HepG2 (cell line): Measurements from ENCODE around the gene SLC25A47. TPM values are rescaled to one million over a fixed set of nuclear protein-coding genes. Genes with fewer than 3 reads are reported as not detected.

Source experiments
- AHR ChIP-seq: IDR thresholded peaks from 2 replicates; pipeline ENCODE4 v1.6.1; 2018; ENCODE audit warnings: missing genetic modification reagents, missing compliant biosample characterization
- ATF4 ChIP-seq, 2 experiments: fragments of 450-650 bp in 1 of 2; sonication (generic) in 1 of 2; formaldehyde crosslinking; IDR thresholded peaks; 2 replicates each; pipeline versions ENCODE4 v1.5.0 to v1.8.0; 2020 to 2022; ENCODE audit warnings: mild to moderate bottlenecking in 1 of 2, missing genetic modification reagents in 1 of 2
- CERS6 ChIP-seq: sonication (generic); formaldehyde crosslinking; IDR thresholded peaks from 2 replicates; pipeline ENCODE4 v1.5.0; 2020; ENCODE audit warnings: missing genetic modification reagents
- DR1 ChIP-seq: sonication (generic); formaldehyde crosslinking; IDR thresholded peaks from 2 replicates; pipeline ENCODE4 v1.8.0; 2021; ENCODE audit warnings: mild to moderate bottlenecking, missing genetic modification reagents, inconsistent platforms
- ERF ChIP-seq: IDR thresholded peaks from 2 replicates; pipeline ENCODE4 v1.6.1; 2018; ENCODE audit warnings: missing biosample characterization, missing genetic modification reagents
- FOXJ3 ChIP-seq: sonication (generic); formaldehyde crosslinking; IDR thresholded peaks from 2 replicates; pipeline ENCODE4 v1.4.0; 2020; ENCODE audit warnings: missing genetic modification reagents, mild to moderate bottlenecking, borderline replicate concordance
- HDAC6 ChIP-seq: fragments of 200-600 bp; sonication (generic); IDR thresholded peaks from 2 replicates; pipeline ENCODE4 v1.7.0; 2017; ENCODE audit warnings: mild to moderate bottlenecking, antibody characterized with exemption, low read length, low read depth
- JUND ChIP-seq: sonication (generic); formaldehyde crosslinking; IDR thresholded peaks from 2 replicates; pipeline ENCODE4 v1.8.0; 2022; ENCODE audit warnings: mild to moderate bottlenecking, missing genetic modification reagents
- KDM5A ChIP-seq: fragments of 200-600 bp; sonication (generic); IDR thresholded peaks from 2 replicates; pipeline ENCODE4 v1.7.0; 2018; ENCODE audit warnings: antibody characterized with exemption, mild to moderate bottlenecking, low read length, borderline replicate concordance
- KLF11 ChIP-seq: IDR thresholded peaks from 2 replicates; pipeline ENCODE4 v1.6.1; 2016; ENCODE audit warnings: missing compliant biosample characterization
- MXI1 ChIP-seq: IDR thresholded peaks from 3 replicates; pipeline ENCODE4 v1.6.1; 2012; ENCODE audit warnings: low read depth, low read length, inconsistent platforms, borderline replicate concordance
- NFE2 ChIP-seq: sonication (generic); formaldehyde crosslinking; IDR thresholded peaks from 2 replicates; pipeline ENCODE4 v1.4.0; 2020; ENCODE audit warnings: missing genetic modification reagents
- PHB2 ChIP-seq: fragments of 450-650 bp; IDR thresholded peaks from 2 replicates; pipeline ENCODE4 v1.6.1; 2018; ENCODE audit not compliant: partially characterized antibody
- TCF7L2 ChIP-seq: IDR thresholded peaks from 2 replicates; pipeline ENCODE4 v1.6.1; 2011; ENCODE audit warnings: mild to moderate bottlenecking, low read depth, low read length, moderate library complexity
- ZBTB14 ChIP-seq: sonication (generic); formaldehyde crosslinking; IDR thresholded peaks from 2 replicates; pipeline ENCODE4 v1.4.0; 2020; ENCODE audit warnings: missing genetic modification reagents
- ZMYM4 ChIP-seq: sonication (generic); formaldehyde crosslinking; IDR thresholded peaks from 2 replicates; pipeline ENCODE4 v1.8.1; 2023; ENCODE audit warnings: mild to moderate bottlenecking, missing genetic modification reagents
- ZNF441 ChIP-seq: sonication (generic); formaldehyde crosslinking; IDR thresholded peaks from 2 replicates; pipeline ENCODE4 v1.7.0; 2021; ENCODE audit warnings: missing genetic modification reagents, borderline replicate concordance
- ZNF510 ChIP-seq: sonication (generic); formaldehyde crosslinking; IDR thresholded peaks from 2 replicates; pipeline ENCODE4 v1.4.0; 2020; ENCODE audit warnings: low read depth, mild to moderate bottlenecking, missing genetic modification reagents
- ZNF546 ChIP-seq: sonication (generic); formaldehyde crosslinking; conservative IDR thresholded peaks from 2 replicates; pipeline ENCODE4 v1.8.1; 2023; ENCODE audit warnings: mild to moderate bottlenecking, missing genetic modification reagents
- ZNF614 ChIP-seq: IDR thresholded peaks from 2 replicates; pipeline ENCODE4 v1.6.1; 2018; ENCODE audit warnings: missing biosample characterization, missing genetic modification reagents, inconsistent platforms, borderline replicate concordance
- ZNF788 ChIP-seq: sonication (generic); formaldehyde crosslinking; IDR thresholded peaks from 2 replicates; pipeline ENCODE4 v1.5.0; 2020; ENCODE audit warnings: mild to moderate bottlenecking, missing genetic modification reagents, borderline replicate concordance
- ZXDC ChIP-seq: sonication (generic); formaldehyde crosslinking; IDR thresholded peaks from 2 replicates; pipeline ENCODE4 v1.5.0; 2020; ENCODE audit warnings: mild to moderate bottlenecking, missing genetic modification reagents
- polyA plus RNA-seq, 8 experiments: library from polyadenylated mRNA; depleted of rRNA in 3 of 8; stranded (reverse) in 7 of 8; unstranded in 1 of 8; fragments of >200 nt; fragmentation: Illumina TruSeq in 4 of 8; extraction: Trizol in 4 of 8; gene quantifications; 2 replicates each; pipeline versions ENCODE4 v1.2.1 to v1.2.3, GENCODE V29; 2011 to 2016; ENCODE audit warnings: low read depth in 4 of 8, missing spikeins in 1 of 8, mixed read lengths in 1 of 8; ENCODE audit not compliant: insufficient read depth in 1 of 8
- total RNA-seq, 5 experiments: library from RNA; depleted of rRNA; stranded (reverse); fragments of >200 nt; fragmentation: Illumina TruSeq; extraction: Trizol; gene quantifications; 2 replicates each; pipeline ENCODE4 v1.2.3, GENCODE V29; 2016; ENCODE audit warnings: low read depth in 1 of 5

Gene SLC25A47
- total and polyA plus RNA-seq, 2 of the 13 experiments (the other 11 are each of a cell fraction or from before 2014, with no cell fraction given) = 1.0 to 1.7 TPM

- no peak; the same call in 1 of the 2 replicates for TF ChIP-seq FOXJ3 (CRISPR knock-in tag)
- no peak; the same call in 1 of the 2 replicates for TF ChIP-seq ZXDC (CRISPR knock-in tag)
- TF ChIP-seq CERS6 (CRISPR knock-in tag) = no peak
- peak in 1 of 2 experiments; percentile 55; a peak in 1 of 4 replicates for TF ChIP-seq ATF4 (CRISPR knock-in tag; IDR thresholded peaks at IDR 0.05)
- no peak for TF ChIP-seq JUND
- TF ChIP-seq ZMYM4 (CRISPR knock-in tag) = peak; percentile 62; the same call in 1 of the 2 replicates
- 0 out of 2 replicates have a peak, but pooled peaks have one; percentile 29 for TF ChIP-seq ZBTB14 (CRISPR knock-in tag)
- no peak for TF ChIP-seq NFE2 (CRISPR knock-in tag)
- TF ChIP-seq PHB2 = no peak
- 0 out of 2 replicates have a peak, but pooled peaks have one; percentile 37 for TF ChIP-seq ZNF546
- no peak for TF ChIP-seq HDAC6
- TF ChIP-seq ZNF441 (CRISPR knock-in tag) = peak; percentile 40; the same call in 1 of the 2 replicates
- TF ChIP-seq DR1 (CRISPR knock-in tag) = no peak
- TF ChIP-seq ZNF510 = 0 out of 2 replicates have a peak, but pooled peaks have one; percentile 60
- TF ChIP-seq ERF = peak; percentile 89
- no peak for TF ChIP-seq TCF7L2
- peak; percentile 51; the same call in 1 of the 2 replicates for TF ChIP-seq ZNF788 (CRISPR knock-in tag)
- TF ChIP-seq ZNF614 (CRISPR knock-in tag) = peak; percentile 62; the same call in 1 of the 2 replicates
- peak; percentile 91 for TF ChIP-seq KDM5A
- TF ChIP-seq MXI1 = peak; percentile 82; the same call in 2 of the 3 replicates
- TF ChIP-seq KLF11 (CRISPR knock-in tag) = peak; percentile 98
- TF ChIP-seq AHR = 0 out of 2 replicates have a peak, but pooled peaks have one; percentile 56
Observed at GRCh38 chr14:100375963-100376735, 53.0 kb downstream of the SLC25A47 start, which contains the start of gene WDR25 (continued).
